ENCODE results near the gene THSD4.

THSD4 gene

DNA sequence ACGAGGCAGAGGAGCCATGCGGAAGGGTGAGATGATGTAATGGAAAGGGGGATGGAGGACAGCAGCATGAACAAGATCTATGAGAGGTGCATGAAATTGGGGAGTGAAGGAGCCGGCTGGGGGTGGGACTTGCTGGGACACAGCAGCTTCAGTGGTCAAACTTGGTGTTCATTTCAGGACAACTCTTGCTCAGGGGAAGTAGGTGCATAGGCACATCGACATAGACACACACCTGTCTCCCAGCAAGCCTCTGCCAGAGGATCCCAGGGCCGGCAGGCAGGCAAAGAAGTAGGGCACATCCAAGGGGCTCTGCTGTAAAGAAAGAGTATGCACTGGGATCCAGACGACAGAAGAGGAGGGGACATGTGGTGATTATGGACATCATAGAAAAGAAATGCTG lies 582.0 kb downstream of the THSD4 start:
- Histone ChIP-seq H3K9ac (ENCODE audit: low read length) (no peak overlapping the region), H3K4me3 (ENCODE audit: low read length) (no peak overlapping the region), H3K9me3 (ENCODE audit: insufficient read depth, low read length) (no peaks in the 10 kb centered on the region), H2AFZ (ENCODE audit: low read depth, low read length) (no peak overlapping the region), H3K4me2 (ENCODE audit: low read length) (no peak overlapping the region), H3K79me2 (ENCODE audit: low read length) (no peaks in the 10 kb centered on the region), H3K4me1 (ENCODE audit: low read length) (peaks cover 11% of the 10 kb centered on the region), H4K20me1 (ENCODE audit: insufficient read depth, low read length) (no peaks in the 10 kb centered on the region), H3K27me3 (ENCODE audit: low read depth, low read length) (peaks cover 4% of the 10 kb centered on the region), H3K27ac (ENCODE audit: low read length) (no peak overlapping the region), H3K36me3 (replicated peaks; ENCODE audit: low read depth, low read length) (no peaks in the 10 kb centered on the region)
- TF ChIP-seq CTCF (IDR thresholded peaks at IDR 0.05; ENCODE audit: low read depth, low read length) (no peak), EZH2phosphoT487 (IDR thresholded peaks at IDR 0.05; ENCODE audit: low read depth) (no peak)

- Histone ChIP-seq H4K20me1 (ENCODE audit: insufficient read depth, low read length) (no peaks in the 10 kb centered on the region), H3K79me2 (ENCODE audit: low read length) (no peaks in the 10 kb centered on the region), H3K9me3 (ENCODE audit: insufficient read depth, low read length) (no peaks in the 10 kb centered on the region), H3K9ac (ENCODE audit: low read length) (no peak overlapping the region), H3K4me1 (ENCODE audit: low read length) (peaks cover 13% of the 10 kb centered on the region), H3K4me2 (ENCODE audit: low read length) (no peak overlapping the region), H3K36me3 (replicated peaks; ENCODE audit: low read depth, low read length) (no peaks in the 10 kb centered on the region), H3K4me3 (ENCODE audit: low read length) (no peak overlapping the region), H3K27ac (ENCODE audit: low read length) (no peak overlapping the region), H3K27me3 (ENCODE audit: low read depth, low read length) (no peaks in the 10 kb centered on the region), H2AFZ (ENCODE audit: low read depth, low read length) (no peak overlapping the region)
- TF ChIP-seq EZH2phosphoT487 (IDR thresholded peaks at IDR 0.05; ENCODE audit: low read depth) (no peak), CTCF (IDR thresholded peaks at IDR 0.05; ENCODE audit: low read depth, low read length) (no peak)
These were observed 582.8 kb downstream of the THSD4 start for GRCh38 chr15:71698030-71698429.

DNA sequence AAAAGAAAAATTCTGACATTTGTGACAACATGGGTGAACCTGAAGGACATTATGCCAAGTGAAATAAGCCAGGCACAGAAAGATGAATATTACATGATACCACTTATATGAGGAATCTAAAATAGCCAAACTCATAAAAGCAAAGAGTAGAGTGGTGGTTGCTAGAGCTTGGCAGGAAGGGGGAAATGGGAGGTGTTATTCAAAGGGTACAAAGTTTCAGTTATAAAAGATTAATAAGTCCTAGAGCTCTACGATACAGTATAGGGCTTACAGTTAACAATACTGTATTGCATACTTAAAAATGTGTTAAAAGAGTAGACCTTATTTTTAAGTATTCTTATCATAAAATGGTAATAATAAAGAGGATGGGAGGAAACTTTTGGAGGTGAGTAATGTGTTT lies 583.5 kb downstream of the THSD4 start:
- no peak overlapping the region for H3K4me3 ChIP-seq (ENCODE audit: low read length)
- no peak overlapping the region for H3K9ac ChIP-seq (ENCODE audit: low read length)
- H3K27ac ChIP-seq (ENCODE audit: low read length) = no peak overlapping the region
- H3K36me3 ChIP-seq (replicated peaks; ENCODE audit: low read depth, low read length) = no peaks in the 10 kb centered on the region
- H3K4me2 ChIP-seq (ENCODE audit: low read length) = no peak overlapping the region
- no peaks in the 10 kb centered on the region for H3K79me2 ChIP-seq (ENCODE audit: low read length)
- no peaks in the 10 kb centered on the region for H3K27me3 ChIP-seq (ENCODE audit: low read depth, low read length)
- H3K4me1 ChIP-seq (ENCODE audit: low read length) = peaks cover 13% of the 10 kb centered on the region
- TF ChIP-seq CTCF (IDR thresholded peaks at IDR 0.05; ENCODE audit: low read depth, low read length) (no peak), EZH2phosphoT487 (IDR thresholded peaks at IDR 0.05; ENCODE audit: low read depth) (no peak)
- H2AFZ ChIP-seq (ENCODE audit: low read depth, low read length) = no peak overlapping the region
- H3K9me3 ChIP-seq (ENCODE audit: insufficient read depth, low read length) = no peaks in the 10 kb centered on the region
- no peaks in the 10 kb centered on the region for H4K20me1 ChIP-seq (ENCODE audit: insufficient read depth, low read length)

- Histone ChIP-seq H3K9ac (ENCODE audit: low read length) (no peak overlapping the region), H4K20me1 (ENCODE audit: insufficient read depth, low read length) (no peaks in the 10 kb centered on the region), H3K9me3 (ENCODE audit: insufficient read depth, low read length) (no peaks in the 10 kb centered on the region), H3K4me3 (ENCODE audit: low read length) (no peak overlapping the region), H2AFZ (ENCODE audit: low read depth, low read length) (no peak overlapping the region), H3K4me2 (ENCODE audit: low read length) (no peak overlapping the region), H3K79me2 (ENCODE audit: low read length) (no peaks in the 10 kb centered on the region), H3K27me3 (ENCODE audit: low read depth, low read length) (no peaks in the 10 kb centered on the region), H3K27ac (ENCODE audit: low read length) (no peak overlapping the region), H3K4me1 (ENCODE audit: low read length) (peaks cover 13% of the 10 kb centered on the region), H3K36me3 (replicated peaks; ENCODE audit: low read depth, low read length) (no peaks in the 10 kb centered on the region)
- no peak for TF ChIP-seq EZH2phosphoT487 (IDR thresholded peaks at IDR 0.05; ENCODE audit: low read depth)
- no peak for TF ChIP-seq CTCF (IDR thresholded peaks at IDR 0.05; ENCODE audit: low read depth, low read length)
These were observed 584.7 kb downstream of the THSD4 start for GRCh38 chr15:71699977-71700376.

All from OCI-LY3 (cell line).